B cell (primary cell): ENCODE results near the gene TCF7L2. TPM values are rescaled to one million over a fixed set of nuclear protein-coding genes. Genes with fewer than 3 reads are reported as not detected.

ENCODE experiments used
- ATAC-seq: fragments of 200-7000 bp; cut with Tn5 transposase; one replicate; pipeline ENCODE4 v1.10.0; 2021; ENCODE audit warnings: low read depth, mild to moderate bottlenecking, moderate number of reproducible peaks, moderate library complexity
- CTCF ChIA-PET: fragments of 350-600 bp; sonication (Branson Sonifier 250); formaldehyde crosslinking; loops from one replicate; lab custom pipeline; 2021; ENCODE audit warnings: antibody characterized with exemption, inconsistent platforms; lab: Charles Lee
- POLR2A ChIA-PET: fragments of 350-600 bp; sonication (Branson Sonifier 250); formaldehyde crosslinking; loops from one replicate; lab custom pipeline; 2021; ENCODE audit warnings: antibody characterized with exemption; lab: Charles Lee
- DNase-seq: peaks from one replicate; pipeline ENCODE4 v3.0.0; 2013
- H2AFZ ChIP-seq: 2 replicates; pipeline ENCODE4 v1.6.1; 2012; ENCODE audit warnings: mild to moderate bottlenecking, low read depth, low read length; ENCODE audit not compliant: insufficient read depth, poor library complexity, severe bottlenecking
- H3K27ac ChIP-seq, 2 donors: 1 replicate in 1 of 2; 2 replicates in 1 of 2; pipeline ENCODE4 v1.5.1; 2012 to 2013; ENCODE audit warnings: low read length in 2 of 2, mild to moderate bottlenecking in 2 of 2, moderate library complexity in 1 of 2
- H3K27me3 ChIP-seq, 4 experiments: fragments of 200-600 bp in 1 of 4; sonication (generic) in 1 of 4; replicated peaks in 1 of 4; 1 replicate in 2 of 4; 2 replicates in 2 of 4; pipeline versions ENCODE4 v1.6.1 to v1.7.0; 2013 to 2016; ENCODE audit warnings: low read length in 3 of 4, mild to moderate bottlenecking in 2 of 4, mixed read lengths in 1 of 4, moderate library complexity in 1 of 4; ENCODE audit not compliant: insufficient read depth in 4 of 4, control insufficient read depth in 3 of 4; ENCODE audit errors: control extremely low read depth in 1 of 4
- H3K36me3 ChIP-seq, 2 experiments: replicated peaks in 1 of 2; 1 replicate in 1 of 2; 2 replicates in 1 of 2; pipeline versions ENCODE4 v1.6.1 to v1.7.1; 2013; ENCODE audit warnings: low read length in 1 of 2; ENCODE audit not compliant: insufficient read depth in 2 of 2, control insufficient read depth in 1 of 2; ENCODE audit errors: control extremely low read depth in 1 of 2, extremely low read depth in 1 of 2
- H3K4me1 ChIP-seq, 2 donors: fragments of 200-600 bp in 1 of 2; sonication (generic) in 1 of 2; 1 replicate in 1 of 2; 2 replicates in 1 of 2; pipeline versions ENCODE4 v1.5.1 to v1.6.1; 2013 to 2017; ENCODE audit warnings: low read length in 2 of 2; ENCODE audit not compliant: control insufficient read depth in 2 of 2, insufficient read depth in 2 of 2
- H3K4me2 ChIP-seq: replicated peaks from 2 replicates; pipeline ENCODE3; 2012; ENCODE audit warnings: mild to moderate bottlenecking, low read depth, low read length; ENCODE audit not compliant: poor library complexity, severe bottlenecking
- H3K4me3 ChIP-seq, 5 experiments: fragments of 200-600 bp in 1 of 5; sonication (generic) in 1 of 5; 1 replicate in 3 of 5; 2 replicates in 2 of 5; pipeline versions ENCODE4 v1.5.1 to v1.7.0; 2011 to 2016; ENCODE audit warnings: low read length in 4 of 5, mild to moderate bottlenecking in 4 of 5, low read depth in 2 of 5, control low read depth in 1 of 5, moderate library complexity in 1 of 5; ENCODE audit not compliant: insufficient read depth in 1 of 5; ENCODE audit errors: control extremely low read depth in 1 of 5, extremely low read depth in 1 of 5
- H3K79me2 ChIP-seq: fragments of 200-600 bp; sonication (generic); one replicate; pipeline ENCODE4 v1.6.0; 2016; ENCODE audit warnings: low read length; ENCODE audit not compliant: control insufficient read depth, insufficient read depth
- H3K9ac ChIP-seq: fragments of 200-600 bp; sonication (generic); 2 replicates; pipeline ENCODE4 v1.6.1; 2017; ENCODE audit warnings: mild to moderate bottlenecking, low read length, moderate library complexity
- H3K9me3 ChIP-seq, 3 donors: one replicate each; pipeline versions ENCODE4 v1.6.1 to v1.7.1; 2013; ENCODE audit warnings: low read length in 2 of 3; ENCODE audit not compliant: control insufficient read depth in 2 of 3, insufficient read depth in 1 of 3; ENCODE audit errors: control extremely low read depth in 1 of 3
- H4K20me1 ChIP-seq: 2 replicates; pipeline ENCODE4 v1.6.0; 2012; ENCODE audit warnings: mild to moderate bottlenecking, low read length; ENCODE audit not compliant: insufficient read depth, control insufficient read depth, poor library complexity, severe bottlenecking
- H3K27ac Mint-ChIP-seq: one replicate; pipeline ENCODE4 v1.8.0; 2021; ENCODE audit warnings: mixed read lengths
- H3K27me3 Mint-ChIP-seq: one replicate; pipeline ENCODE4 v1.8.0; 2021; ENCODE audit warnings: mixed read lengths
- H3K4me1 Mint-ChIP-seq: one replicate; pipeline ENCODE4 v1.8.0; 2021; ENCODE audit warnings: mixed read lengths
- H3K4me3 Mint-ChIP-seq: one replicate; pipeline ENCODE4 v1.8.0; 2021; ENCODE audit warnings: mixed read lengths
- H3K9me3 Mint-ChIP-seq: one replicate; pipeline ENCODE4 v1.8.0; 2022; ENCODE audit warnings: mixed read lengths; ENCODE audit not compliant: insufficient read depth
- EZH2 ChIP-seq: IDR thresholded peaks from 2 replicates; pipeline ENCODE4 v1.6.1; 2012; ENCODE audit warnings: borderline replicate concordance, low read depth, mild to moderate bottlenecking, moderate library complexity, low read length; ENCODE audit not compliant: insufficient read depth, poor library complexity, severe bottlenecking
- WGBS: methylation state at CpG from one replicate; pipeline ENCODE4 v1.1.5; 2013; ENCODE audit warnings: missing lambda C conversion rate; ENCODE audit not compliant: insufficient coverage; 5-methylcytosine and 5-hydroxymethylcytosine counted together
- intact Hi-C: fragments of 100-400 bp; cut with micrococcal nuclease; formaldehyde crosslinking; loops from one replicate; pipeline ENCODE4 v1.10.0; 2022
- polyA plus RNA-seq: library from polyadenylated mRNA; depleted of rRNA; stranded (reverse); fragments of >200 nt; gene quantifications from 2 replicates; pipeline ENCODE4 v1.2.3, GENCODE V29; 2012
- total RNA-seq, 2 donors: library from RNA; stranded (reverse); fragments of 120-200 nt in 1 of 2; gene quantifications; 1 replicate in 1 of 2; 2 replicates in 1 of 2; pipeline versions ENCODE4 v1.2.3 to v1.2.4, GENCODE V29; 2013 to 2022
- TF ChIP-seq, protein P1 (sequence below): fragments of 200-600 bp; IDR thresholded peaks from one replicate; pipeline ENCODE4 v1.8.0; 2022; ENCODE audit warnings: antibody characterized with exemption, mild to moderate bottlenecking

The TCF7L2 gene
- total and polyA plus RNA-seq, 2 donors (not counting 1 experiment from before 2014, with no cell fraction given) = 0.48 to 1.1 TPM

DNA sequence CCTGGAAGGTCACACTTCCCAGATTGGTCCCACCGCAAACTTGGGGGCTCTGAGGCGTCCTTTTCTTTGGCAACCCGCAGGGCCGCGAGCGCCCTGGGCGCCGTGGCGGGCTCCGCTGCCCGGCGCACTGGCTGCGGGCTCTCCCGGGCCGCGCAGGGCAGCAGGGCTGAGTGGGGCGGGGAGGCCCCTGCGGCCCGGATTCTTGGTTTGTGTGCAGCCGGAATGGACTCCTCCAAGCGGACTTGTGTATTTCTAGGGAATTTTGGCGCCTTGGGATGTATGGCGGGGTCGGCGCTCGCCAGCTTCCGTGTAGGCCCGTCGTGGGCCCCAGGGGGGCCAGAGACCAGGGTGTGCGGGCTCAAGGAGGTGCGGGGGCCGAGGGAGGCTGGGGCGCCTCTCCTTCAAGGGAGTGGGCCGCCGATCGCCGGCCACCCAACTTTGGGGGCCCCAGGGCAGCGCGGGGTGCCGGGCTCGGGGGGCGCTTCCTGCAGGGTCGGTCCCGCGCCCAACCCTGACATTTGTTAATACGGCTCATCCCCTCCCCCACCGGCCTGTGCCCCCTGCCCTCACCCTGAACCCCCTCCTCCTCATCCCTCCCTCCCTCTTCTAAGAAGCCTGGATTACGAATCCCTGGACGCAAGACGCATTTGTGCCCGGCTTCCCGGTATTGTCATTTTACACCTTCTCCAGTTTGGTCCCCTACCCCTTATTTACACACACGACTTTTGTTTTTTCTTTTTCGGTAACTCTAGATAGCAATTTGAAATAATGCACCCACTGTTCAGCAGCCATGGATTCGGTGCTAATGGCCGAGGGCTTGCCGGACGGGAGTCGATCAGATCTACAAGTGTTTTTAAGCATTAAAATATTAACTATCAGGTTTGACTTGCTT lies 2.5 kb downstream of the TCF7L2 start:
- peak overlapping the region; percentile 46 to 68 (median 54) for H3K4me3 ChIP-seq

More for the DNA sequence above, 2.5 kb downstream of the TCF7L2 start:
- H3K4me1 Mint-ChIP-seq = peaks cover 25% of the 10 kb centered on the region
- ChIA-PET POLR2A (no interaction called here), CTCF (no interaction called here)
- 2% methylated on average over 51 of the region's 59 CpGs for WGBS
- no peaks in the 10 kb centered on the region for H3K36me3 ChIP-seq
- H2AFZ ChIP-seq = peak overlapping the region; percentile 52
- H3K9ac ChIP-seq = peak overlapping the region; percentile 72
- TF ChIP-seq EZH2 = no peak
- TF ChIP-seq, protein P1, sequence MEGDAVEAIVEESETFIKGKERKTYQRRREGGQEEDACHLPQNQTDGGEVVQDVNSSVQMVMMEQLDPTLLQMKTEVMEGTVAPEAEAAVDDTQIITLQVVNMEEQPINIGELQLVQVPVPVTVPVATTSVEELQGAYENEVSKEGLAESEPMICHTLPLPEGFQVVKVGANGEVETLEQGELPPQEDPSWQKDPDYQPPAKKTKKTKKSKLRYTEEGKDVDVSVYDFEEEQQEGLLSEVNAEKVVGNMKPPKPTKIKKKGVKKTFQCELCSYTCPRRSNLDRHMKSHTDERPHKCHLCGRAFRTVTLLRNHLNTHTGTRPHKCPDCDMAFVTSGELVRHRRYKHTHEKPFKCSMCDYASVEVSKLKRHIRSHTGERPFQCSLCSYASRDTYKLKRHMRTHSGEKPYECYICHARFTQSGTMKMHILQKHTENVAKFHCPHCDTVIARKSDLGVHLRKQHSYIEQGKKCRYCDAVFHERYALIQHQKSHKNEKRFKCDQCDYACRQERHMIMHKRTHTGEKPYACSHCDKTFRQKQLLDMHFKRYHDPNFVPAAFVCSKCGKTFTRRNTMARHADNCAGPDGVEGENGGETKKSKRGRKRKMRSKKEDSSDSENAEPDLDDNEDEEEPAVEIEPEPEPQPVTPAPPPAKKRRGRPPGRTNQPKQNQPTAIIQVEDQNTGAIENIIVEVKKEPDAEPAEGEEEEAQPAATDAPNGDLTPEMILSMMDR = no peak
- peak overlapping the region; percentile 95 for H3K4me2 ChIP-seq
- no peak overlapping the region for H3K27ac Mint-ChIP-seq
- peaks cover 69% of the 10 kb centered on the region for H3K27me3 Mint-ChIP-seq
- ATAC-seq = no peak
- DNase-seq = peak; percentile 12
- H3K79me2 ChIP-seq = no peaks in the 10 kb centered on the region
- no peak overlapping the region for H3K27ac ChIP-seq
- H4K20me1 ChIP-seq = no peaks in the 10 kb centered on the region
- peaks cover 0 to 9% (median 0%) of the 10 kb centered on the region in 3 donors for H3K9me3 ChIP-seq
- H3K4me1 ChIP-seq = peaks cover 36 to 39% of the 10 kb centered on the region in 2 donors
- H3K9me3 Mint-ChIP-seq = no peaks in the 10 kb centered on the region
- peaks cover 0 to 51% (median 40%) of the 10 kb centered on the region in 4 experiments for H3K27me3 ChIP-seq
- intact Hi-C loops = no loop called here
- peak overlapping the region; percentile 91 for H3K4me3 Mint-ChIP-seq
